ENCODE results near the gene NPAS1. TPM values are rescaled to one million over a fixed set of nuclear protein-coding genes. Genes with fewer than 3 reads are reported as not detected.

Gene NPAS1
- total RNA-seq, 1 experiment from 2014 or later: 4.6 TPM

DNA sequence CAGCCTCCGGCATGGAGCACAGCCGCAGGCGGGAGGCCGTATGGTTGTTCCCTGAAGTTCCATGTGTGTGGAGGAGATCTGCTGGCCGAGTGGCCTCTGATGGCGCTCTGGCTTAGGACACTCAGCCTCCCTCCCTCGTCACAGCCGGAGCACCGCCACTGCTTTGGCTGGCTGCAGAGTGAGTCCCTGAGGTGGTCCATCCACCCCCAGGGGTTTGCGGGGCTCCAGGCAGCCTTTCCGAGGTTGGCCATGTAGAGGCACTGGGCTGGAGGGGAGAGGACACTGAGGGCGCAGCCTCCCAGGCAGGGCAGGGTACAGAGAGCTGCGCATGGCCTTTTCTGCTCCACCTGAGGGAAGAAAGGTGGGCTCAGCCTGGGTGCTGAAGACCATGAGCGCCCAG lies 19.8 kb upstream of the NPAS1 start:
- intact Hi-C loops (cut with micrococcal nuclease): no loop called here
- CTCF ChIA-PET: no interaction called here
- ATAC-seq: no peak

More for the DNA sequence above, 19.8 kb upstream of the NPAS1 start:
- no peak overlapping the region for H3K4me2 ChIP-seq (ENCODE audit: low read length)
- no peaks in the 10 kb centered on the region for H3K4me1 ChIP-seq (ENCODE audit: control insufficient read depth in 1 of 2, insufficient read depth in 2 of 2, low read length in 2 of 2)
- H4K20me1 ChIP-seq (ENCODE audit: insufficient read depth): no peaks in the 10 kb centered on the region
- DNase-seq (ENCODE audit: low read depth, low spot score): no peak
- H3K9me2 ChIP-seq (ENCODE audit: insufficient read depth): no peaks in the 10 kb centered on the region
- H3K4me3 ChIP-seq (replicated peaks in 1 of 2; ENCODE audit: low read depth in 1 of 2, low read length in 2 of 2): no peak overlapping the region
- peaks cover 0 to 4% of the 10 kb centered on the region in 2 experiments; a peak in 2 of 4 replicates for H3K36me3 ChIP-seq (ENCODE audit: control insufficient read depth in 1 of 2, insufficient read depth in 2 of 2, low read length in 2 of 2)
- BruUV-seq (replicated peaks): no TSS peak
- no peaks in the 10 kb centered on the region for H3K79me2 ChIP-seq (ENCODE audit: insufficient read depth, low read length)
- H3K9me3 ChIP-seq (ENCODE audit: control insufficient read depth in 1 of 2, insufficient read depth in 1 of 2, low read depth in 1 of 2, low read length in 2 of 2): no peaks in the 10 kb centered on the region
- H2AFZ ChIP-seq (ENCODE audit: low read depth, low read length, poor library complexity, severe bottlenecking): no peak overlapping the region
- no peaks in the 10 kb centered on the region for H3K27me3 ChIP-seq (ENCODE audit: insufficient read depth, low read length)
- ChIA-PET RAD21 (ENCODE audit: low non-redundant PET in 1 of 2, low total read pairs in 2 of 2, uncharacterized antibody in 2 of 2, unreplicated experiment in 2 of 2) (no interaction called here), POLR2A (interaction anchor here (0.6 kb wide), 1 partner anchor 24 kb away, joined by 5 read pairs; no protein-coding TSS in a partner anchor)
- no peak overlapping the region for H3K27ac ChIP-seq (ENCODE audit: low read depth, low read length)
- TF ChIP-seq, protein P1, sequence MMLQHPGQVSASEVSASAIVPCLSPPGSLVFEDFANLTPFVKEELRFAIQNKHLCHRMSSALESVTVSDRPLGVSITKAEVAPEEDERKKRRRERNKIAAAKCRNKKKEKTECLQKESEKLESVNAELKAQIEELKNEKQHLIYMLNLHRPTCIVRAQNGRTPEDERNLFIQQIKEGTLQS (IDR thresholded peaks at IDR 0.05): no peak
- TF ChIP-seq EZH2phosphoT487 (IDR thresholded peaks at IDR 0.05; ENCODE audit: borderline replicate concordance) (no peak), EGR1 (IDR thresholded peaks at IDR 0.05; ENCODE audit: low read depth) (no peak), CBX3 (IDR thresholded peaks at IDR 0.05; ENCODE audit: low read depth) (no peak), POLR2AphosphoS5 (IDR thresholded peaks at IDR 0.05; ENCODE audit: low read depth, low read length) (no peak), ZFX (IDR thresholded peaks at IDR 0.05) (no peak), JUND (IDR thresholded peaks at IDR 0.05) (no peak), RAD21 (IDR thresholded peaks at IDR 0.05; ENCODE audit: low read depth) (no peak), FOSL1 (IDR thresholded peaks at IDR 0.05; ENCODE audit: low read depth) (no peak), SP1 (IDR thresholded peaks at IDR 0.05; ENCODE audit: low read depth) (no peak), CEBPB (IDR thresholded peaks at IDR 0.05; ENCODE audit: low read depth) (no peak), SIN3A (IDR thresholded peaks at IDR 0.05; ENCODE audit: low read depth) (no peak), POLR2A (IDR thresholded peaks at IDR 0.05; ENCODE audit: borderline replicate concordance, extremely low read depth, insufficient read depth, insufficient read length) (no peak), EZH2 (IDR thresholded peaks at IDR 0.05) (no peak), ZNF274 (IDR thresholded peaks at IDR 0.05; ENCODE audit: low read depth, low read length) (no peak), YY1 (IDR thresholded peaks at IDR 0.05; ENCODE audit: extremely low read depth, insufficient replicate concordance, low read depth, low read length) (no peak), TCF7L2 (IDR thresholded peaks at IDR 0.05; ENCODE audit: borderline replicate concordance, extremely low read depth, insufficient read depth, insufficient read length) (no peak)
- TF ChIP-seq, protein P2, sequence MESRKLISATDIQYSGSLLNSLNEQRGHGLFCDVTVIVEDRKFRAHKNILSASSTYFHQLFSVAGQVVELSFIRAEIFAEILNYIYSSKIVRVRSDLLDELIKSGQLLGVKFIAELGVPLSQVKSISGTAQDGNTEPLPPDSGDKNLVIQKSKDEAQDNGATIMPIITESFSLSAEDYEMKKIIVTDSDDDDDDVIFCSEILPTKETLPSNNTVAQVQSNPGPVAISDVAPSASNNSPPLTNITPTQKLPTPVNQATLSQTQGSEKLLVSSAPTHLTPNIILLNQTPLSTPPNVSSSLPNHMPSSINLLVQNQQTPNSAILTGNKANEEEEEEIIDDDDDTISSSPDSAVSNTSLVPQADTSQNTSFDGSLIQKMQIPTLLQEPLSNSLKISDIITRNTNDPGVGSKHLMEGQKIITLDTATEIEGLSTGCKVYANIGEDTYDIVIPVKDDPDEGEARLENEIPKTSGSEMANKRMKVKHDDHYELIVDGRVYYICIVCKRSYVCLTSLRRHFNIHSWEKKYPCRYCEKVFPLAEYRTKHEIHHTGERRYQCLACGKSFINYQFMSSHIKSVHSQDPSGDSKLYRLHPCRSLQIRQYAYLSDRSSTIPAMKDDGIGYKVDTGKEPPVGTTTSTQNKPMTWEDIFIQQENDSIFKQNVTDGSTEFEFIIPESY (IDR thresholded peaks at IDR 0.05; ENCODE audit: extremely low read depth, insufficient replicate concordance, low read length): no peak
- TF ChIP-seq, protein P3, sequence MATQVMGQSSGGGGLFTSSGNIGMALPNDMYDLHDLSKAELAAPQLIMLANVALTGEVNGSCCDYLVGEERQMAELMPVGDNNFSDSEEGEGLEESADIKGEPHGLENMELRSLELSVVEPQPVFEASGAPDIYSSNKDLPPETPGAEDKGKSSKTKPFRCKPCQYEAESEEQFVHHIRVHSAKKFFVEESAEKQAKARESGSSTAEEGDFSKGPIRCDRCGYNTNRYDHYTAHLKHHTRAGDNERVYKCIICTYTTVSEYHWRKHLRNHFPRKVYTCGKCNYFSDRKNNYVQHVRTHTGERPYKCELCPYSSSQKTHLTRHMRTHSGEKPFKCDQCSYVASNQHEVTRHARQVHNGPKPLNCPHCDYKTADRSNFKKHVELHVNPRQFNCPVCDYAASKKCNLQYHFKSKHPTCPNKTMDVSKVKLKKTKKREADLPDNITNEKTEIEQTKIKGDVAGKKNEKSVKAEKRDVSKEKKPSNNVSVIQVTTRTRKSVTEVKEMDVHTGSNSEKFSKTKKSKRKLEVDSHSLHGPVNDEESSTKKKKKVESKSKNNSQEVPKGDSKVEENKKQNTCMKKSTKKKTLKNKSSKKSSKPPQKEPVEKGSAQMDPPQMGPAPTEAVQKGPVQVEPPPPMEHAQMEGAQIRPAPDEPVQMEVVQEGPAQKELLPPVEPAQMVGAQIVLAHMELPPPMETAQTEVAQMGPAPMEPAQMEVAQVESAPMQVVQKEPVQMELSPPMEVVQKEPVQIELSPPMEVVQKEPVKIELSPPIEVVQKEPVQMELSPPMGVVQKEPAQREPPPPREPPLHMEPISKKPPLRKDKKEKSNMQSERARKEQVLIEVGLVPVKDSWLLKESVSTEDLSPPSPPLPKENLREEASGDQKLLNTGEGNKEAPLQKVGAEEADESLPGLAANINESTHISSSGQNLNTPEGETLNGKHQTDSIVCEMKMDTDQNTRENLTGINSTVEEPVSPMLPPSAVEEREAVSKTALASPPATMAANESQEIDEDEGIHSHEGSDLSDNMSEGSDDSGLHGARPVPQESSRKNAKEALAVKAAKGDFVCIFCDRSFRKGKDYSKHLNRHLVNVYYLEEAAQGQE (IDR thresholded peaks at IDR 0.05; ENCODE audit: low read depth): no peak
- H3K9ac ChIP-seq (ENCODE audit: low read length): no peak overlapping the region
